Body of pancreas (tissue), 4 donors: ENCODE measurements around the gene CD207. TPM values are rescaled to one million over a fixed set of nuclear protein-coding genes. Genes with fewer than 3 reads are reported as not detected.
A peak's percentile ranks its signal among the peaks of the same experiment; 100 is the strongest.

Experiments used
- ATAC-seq: fragments of 150-250 bp; one replicate; pipeline ENCODE4 v1.9.1; 2016
- DNase-seq, 4 donors: peaks; one replicate each; pipeline ENCODE4 v3.0.0-alpha.2; 2019
- H3K27ac ChIP-seq, 4 donors: fragments of 200-600 bp; sonication (generic); 1 replicate in 3 of 4; 2 replicates in 1 of 4; pipeline versions ENCODE4 v1.5.1 to v1.6.1; 2016 to 2019; ENCODE audit warnings: mild to moderate bottlenecking in 1 of 4, mixed read lengths in 1 of 4, moderate library complexity in 1 of 4
- H3K27me3 ChIP-seq, 2 donors: fragments of 200-600 bp; sonication (generic); one replicate each; pipeline ENCODE4 v1.6.0; 2016; ENCODE audit warnings: mild to moderate bottlenecking in 1 of 2
- H3K36me3 ChIP-seq, 2 donors: fragments of 200-600 bp; sonication (generic); replicated peaks in 1 of 2; 2 replicates each; pipeline ENCODE4 v1.5.1; 2016; ENCODE audit warnings: low read depth in 2 of 2; ENCODE audit not compliant: insufficient read depth in 1 of 2
- H3K4me1 ChIP-seq: fragments of 200-600 bp; sonication (generic); one replicate; pipeline ENCODE4 v1.6.0; 2016
- H3K4me3 ChIP-seq, 2 donors: fragments of 200-600 bp; sonication (generic); 1 replicate in 1 of 2; 2 replicates in 1 of 2; pipeline ENCODE4 v1.5.1; 2016 to 2019
- H3K9me3 ChIP-seq, 3 donors: fragments of 200-600 bp; sonication (generic); 1 replicate in 2 of 3; 2 replicates in 1 of 3; pipeline ENCODE4 v1.5.1; 2016
- POLR2A ChIP-seq, 3 donors: fragments of 450-650 bp; IDR thresholded peaks; one replicate each; pipeline ENCODE4 v1.6.1; 2016; ENCODE audit warnings: antibody characterized with exemption in 3 of 3, mild to moderate bottlenecking in 2 of 3
- WGBS, 2 donors: methylation state at CpG; one replicate each; pipeline ENCODE4 v1.1.5; 2017; 5-methylcytosine and 5-hydroxymethylcytosine counted together
- intact Hi-C: fragments of 100-400 bp; cut with DNase I; formaldehyde crosslinking; loops from one replicate; pipeline ENCODE4 v1.15.1; 2023
- total RNA-seq, 2 donors: library from RNA; depleted of rRNA; stranded (reverse); fragments of >200 nt; gene quantifications; one replicate each; pipeline ENCODE4 v1.1.0, GENCODE V29; 2016
- TF ChIP-seq, protein P1 (sequence below), 7 experiments: fragments of 450-650 bp in 4 of 7; fragments of 200-600 bp in 3 of 7; sonication (generic) in 3 of 7; IDR thresholded peaks; one replicate each; pipeline ENCODE4 v1.5.1; 2016 to 2019; ENCODE audit warnings: antibody characterized with exemption in 7 of 7

The CD207 gene
- total RNA-seq, 2 donors from 2014 or later: not detected

DNA sequence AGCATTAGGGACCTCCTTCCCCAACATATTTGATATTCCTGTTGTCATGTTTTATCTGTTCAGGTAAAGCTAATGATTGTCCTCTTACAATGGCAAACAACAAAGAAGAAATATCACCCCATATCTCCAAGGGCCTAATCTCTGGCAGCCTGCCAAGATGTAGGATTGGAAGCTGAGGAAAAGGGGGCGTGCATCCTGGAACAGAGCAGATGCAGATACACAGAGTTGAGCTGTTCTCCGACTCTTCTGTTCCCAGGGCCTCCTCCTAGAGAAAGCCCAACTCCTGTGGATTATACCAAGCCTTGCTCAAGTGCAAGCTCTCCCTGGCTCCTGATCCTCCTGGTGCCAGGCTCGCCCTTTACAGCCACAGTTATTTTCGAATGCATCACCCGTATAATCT is 35.2 kb upstream of the CD207 start:
- intact Hi-C loops: loop anchor here (5.0 kb wide), 2 partner anchors 47 to 77 kb away; no protein-coding TSS in a partner anchor
- H3K27me3 ChIP-seq: no peaks in the 10 kb centered on the region
- H3K9me3 ChIP-seq: no peaks in the 10 kb centered on the region
- no peak overlapping the region for H3K27ac ChIP-seq
- H3K36me3 ChIP-seq: no peaks in the 10 kb centered on the region
- 37 to 44% methylated on average over 5 of the region's 5 CpGs for WGBS, 2 donors
- no peak overlapping the region for H3K4me3 ChIP-seq
- DNase-seq (no peak), ATAC-seq (no peak)
- no peak for TF ChIP-seq POLR2A (IDR thresholded peaks at IDR 0.05)
- TF ChIP-seq, protein P1, sequence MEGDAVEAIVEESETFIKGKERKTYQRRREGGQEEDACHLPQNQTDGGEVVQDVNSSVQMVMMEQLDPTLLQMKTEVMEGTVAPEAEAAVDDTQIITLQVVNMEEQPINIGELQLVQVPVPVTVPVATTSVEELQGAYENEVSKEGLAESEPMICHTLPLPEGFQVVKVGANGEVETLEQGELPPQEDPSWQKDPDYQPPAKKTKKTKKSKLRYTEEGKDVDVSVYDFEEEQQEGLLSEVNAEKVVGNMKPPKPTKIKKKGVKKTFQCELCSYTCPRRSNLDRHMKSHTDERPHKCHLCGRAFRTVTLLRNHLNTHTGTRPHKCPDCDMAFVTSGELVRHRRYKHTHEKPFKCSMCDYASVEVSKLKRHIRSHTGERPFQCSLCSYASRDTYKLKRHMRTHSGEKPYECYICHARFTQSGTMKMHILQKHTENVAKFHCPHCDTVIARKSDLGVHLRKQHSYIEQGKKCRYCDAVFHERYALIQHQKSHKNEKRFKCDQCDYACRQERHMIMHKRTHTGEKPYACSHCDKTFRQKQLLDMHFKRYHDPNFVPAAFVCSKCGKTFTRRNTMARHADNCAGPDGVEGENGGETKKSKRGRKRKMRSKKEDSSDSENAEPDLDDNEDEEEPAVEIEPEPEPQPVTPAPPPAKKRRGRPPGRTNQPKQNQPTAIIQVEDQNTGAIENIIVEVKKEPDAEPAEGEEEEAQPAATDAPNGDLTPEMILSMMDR (IDR thresholded peaks at IDR 0.05): no peak
- peaks cover 10% of the 10 kb centered on the region for H3K4me1 ChIP-seq

DNA sequence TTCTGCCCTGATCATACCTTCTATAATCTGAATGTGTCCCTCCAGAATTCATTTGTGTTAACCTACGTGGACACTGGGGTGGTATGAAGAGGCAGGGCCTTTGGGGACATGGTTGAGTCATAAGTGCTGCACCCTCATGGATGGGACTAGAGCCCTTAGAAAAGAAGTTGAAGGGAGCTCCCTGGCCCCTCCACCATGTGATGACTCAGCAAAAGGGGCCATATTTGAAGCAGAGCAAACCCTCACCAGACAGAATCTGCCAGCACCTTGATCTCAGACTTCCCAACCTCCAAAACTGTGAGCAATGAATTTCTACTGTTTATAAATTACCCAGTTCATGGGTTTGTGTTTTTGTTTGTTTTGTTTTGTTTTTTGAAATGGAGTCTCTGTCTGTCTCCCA is 33.4 kb upstream of the CD207 start:
- DNase-seq (no peak), ATAC-seq (no peak)
- Histone ChIP-seq H3K9me3 (no peaks in the 10 kb centered on the region), H3K27ac (no peak overlapping the region), H3K4me3 (no peak overlapping the region), H3K36me3 (no peaks in the 10 kb centered on the region), H3K4me1 (peaks cover 10% of the 10 kb centered on the region), H3K27me3 (no peaks in the 10 kb centered on the region)
- TF ChIP-seq, protein P1 (IDR thresholded peaks at IDR 0.05): no peak
- TF ChIP-seq POLR2A (IDR thresholded peaks at IDR 0.05): no peak
- intact Hi-C loops: no loop called here
- WGBS, 2 donors: 50 to 81% methylated on average over 1 of the region's 1 CpG

DNA sequence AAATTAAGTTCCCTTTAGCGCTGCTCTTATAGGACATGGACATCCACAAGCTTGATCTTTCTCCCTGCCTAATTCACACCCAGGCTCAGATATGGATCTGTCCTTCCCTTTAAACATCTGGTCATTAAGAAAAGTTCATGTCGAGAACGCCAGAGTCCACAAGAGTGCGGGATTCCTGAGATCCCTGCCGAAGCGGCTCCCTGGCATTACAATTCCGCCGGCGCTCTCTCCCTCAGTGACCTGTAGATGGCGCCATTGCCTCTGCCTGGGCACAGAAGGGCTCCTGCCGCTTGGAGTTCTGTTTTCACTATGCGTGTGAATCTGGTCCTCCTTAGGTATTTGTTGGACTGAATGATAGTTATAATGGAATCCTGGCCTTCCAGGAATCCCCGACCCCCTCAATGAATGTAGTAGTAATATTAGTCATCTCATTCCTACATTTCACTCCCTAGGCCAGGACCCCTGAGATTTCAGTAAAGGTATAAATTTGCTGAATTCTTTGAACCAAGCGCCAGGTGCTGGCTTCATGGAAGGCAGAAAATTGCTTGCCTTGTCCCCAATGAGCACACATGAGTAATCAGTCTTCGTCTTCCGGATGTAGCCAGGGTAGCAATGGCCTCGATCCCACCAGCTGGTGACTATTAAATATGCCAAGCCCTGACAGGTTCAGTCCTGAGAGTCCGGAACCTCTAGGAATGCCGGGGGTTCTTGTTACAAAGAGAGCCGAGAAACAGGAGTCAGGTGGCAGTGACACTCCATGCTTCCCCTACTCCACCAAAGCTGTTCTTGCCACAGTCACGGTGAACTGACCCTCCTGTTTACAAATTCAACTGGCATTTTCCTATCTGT is 26.4 kb upstream of the CD207 start:
- H3K9me3 ChIP-seq: no peaks in the 10 kb centered on the region
- H3K4me1 ChIP-seq: peaks cover 6% of the 10 kb centered on the region
- no peak for TF ChIP-seq POLR2A (IDR thresholded peaks at IDR 0.05)
- TF ChIP-seq, protein P1 (IDR thresholded peaks at IDR 0.05): peak; percentile 94 to 99 (median 97)
- no peaks in the 10 kb centered on the region for H3K36me3 ChIP-seq
- ATAC-seq: peak; percentile 96
- no peak overlapping the region for H3K27ac ChIP-seq
- intact Hi-C loops: no loop called here
- 19 to 33% methylated on average over 19 to 21 of the region's 21 CpGs for WGBS, 2 donors
- H3K27me3 ChIP-seq: no peaks in the 10 kb centered on the region
- no peak overlapping the region for H3K4me3 ChIP-seq
- DNase-seq: peak; percentile 85 to 89 (median 86)

DNA sequence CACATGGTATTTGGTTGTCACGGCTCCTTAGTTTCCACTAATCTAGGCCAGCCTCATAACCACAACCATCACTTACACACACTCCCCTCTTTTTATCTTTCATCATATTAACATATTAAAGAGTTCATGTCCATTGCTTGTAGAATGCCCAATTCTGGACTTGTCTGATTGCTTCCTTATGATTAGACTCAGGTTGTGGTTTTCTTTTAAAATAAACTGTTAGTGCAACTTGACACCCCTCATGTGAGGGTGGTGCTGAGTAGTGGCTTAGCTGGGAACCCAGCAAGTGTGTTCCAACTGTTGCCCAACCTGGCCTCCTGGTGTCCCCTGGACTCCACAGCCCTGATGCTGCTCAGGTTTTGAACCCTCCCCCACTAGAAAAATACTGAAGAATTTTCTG is 20.1 kb upstream of the CD207 start:
- H3K36me3 ChIP-seq: no peaks in the 10 kb centered on the region
- H3K4me3 ChIP-seq: no peak overlapping the region
- no peaks in the 10 kb centered on the region for H3K9me3 ChIP-seq
- ATAC-seq (no peak), DNase-seq (no peak)
- H3K27me3 ChIP-seq: no peaks in the 10 kb centered on the region
- peaks cover 4% of the 10 kb centered on the region for H3K4me1 ChIP-seq
- H3K27ac ChIP-seq: no peak overlapping the region
- TF ChIP-seq, protein P1 (IDR thresholded peaks at IDR 0.05): no peak
- no peak for TF ChIP-seq POLR2A (IDR thresholded peaks at IDR 0.05)
- intact Hi-C loops: no loop called here
- 78 to 80% methylated on average over 1 of the region's 1 CpG for WGBS, 2 donors

DNA sequence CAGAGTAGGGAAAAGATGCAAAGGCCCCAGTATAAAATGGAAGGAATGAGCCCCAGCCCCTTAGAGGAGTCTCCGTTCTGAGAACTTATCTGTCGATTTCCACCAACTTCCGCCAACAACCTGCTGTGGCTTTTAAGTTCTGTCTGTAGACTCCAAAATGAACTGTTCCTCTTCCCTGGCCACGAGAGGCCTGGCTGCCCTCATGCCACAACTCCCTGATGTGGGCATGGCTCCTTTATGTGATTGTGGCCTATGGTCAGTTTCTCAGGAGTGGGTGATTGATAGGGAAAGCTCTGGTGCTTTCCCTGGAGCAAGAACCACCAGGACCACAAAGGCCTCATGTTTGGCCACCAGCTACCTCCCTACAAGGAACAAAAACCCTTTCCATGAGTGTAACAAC is 18.8 kb upstream of the CD207 start:
- no peak for TF ChIP-seq POLR2A (IDR thresholded peaks at IDR 0.05)
- TF ChIP-seq, protein P1 (IDR thresholded peaks at IDR 0.05): no peak
- Histone ChIP-seq H3K27me3 (no peaks in the 10 kb centered on the region), H3K36me3 (no peaks in the 10 kb centered on the region), H3K4me1 (peaks cover 4% of the 10 kb centered on the region), H3K27ac (no peak overlapping the region), H3K4me3 (no peak overlapping the region), H3K9me3 (no peaks in the 10 kb centered on the region)
- WGBS, 2 donors: 78 to 95% methylated on average over 3 to 4 of the region's 4 CpGs
- no peak for DNase-seq
- intact Hi-C loops: no loop called here
- no peak for ATAC-seq
